HepG2 (cell line): ENCODE data around the gene TLN1. TPM values are rescaled to one million over a fixed set of nuclear protein-coding genes. Genes with fewer than 3 reads are reported as not detected.

Source experiments
- ATAC-seq: fragments of 200-7000 bp; cut with Tn5 transposase; 3 replicates; pipeline ENCODE4 v1.9.1; 2020; ENCODE audit warnings: mild to moderate bottlenecking, moderate library complexity
- BruUV-seq: library from RNA; stranded (reverse); fragments of 400-500 nt; replicated peaks from 2 replicates; lab custom pipeline; 2021; lab: Mats Ljungman, UMichigan
- CTCF ChIA-PET: fragments of 300-600 bp; formaldehyde crosslinking; extraction: SDS; loops from one replicate; lab custom pipeline; 2021; ENCODE audit warnings: low total read pairs, inconsistent platforms, low intra/inter-chr PET ratio; lab: Yijun Ruan, JAX
- POLR2A ChIA-PET: fragments of 350-600 bp; sonication (Branson Sonifier 250); formaldehyde crosslinking; loops from one replicate; lab custom pipeline; 2020; ENCODE audit warnings: antibody characterized with exemption, inconsistent platforms; lab: Yijun Ruan, JAX
- DNase-seq: peaks from one replicate; pipeline ENCODE4 v3.0.0-alpha.2; 2015; ENCODE audit warnings: low spot score
- FAIRE-seq: peaks from 3 replicates; lab custom pipeline; 2011; peaks lifted over from hg19 to GRCh38; lab: Jason Lieb, UNC
- H2AFZ ChIP-seq: one replicate; pipeline ENCODE4 v1.6.1; 2011; ENCODE audit warnings: low read length, inconsistent platforms
- H3K27ac ChIP-seq: fragments of 300-600 bp; 3 replicates; pipeline ENCODE4 v1.8.0; 2011; ENCODE audit warnings: mixed run types, mild to moderate bottlenecking, mixed read lengths, low read length, inconsistent platforms; ENCODE audit not compliant: insufficient read depth; ENCODE audit errors: extremely low read length
- H3K27me3 ChIP-seq, 2 experiments: fragments of 200-600 bp in 1 of 2; 2 replicates in 1 of 2; 3 replicates in 1 of 2; pipeline versions ENCODE4 v1.6.0 to v1.8.0; 2011; ENCODE audit warnings: low read length in 2 of 2, mild to moderate bottlenecking in 2 of 2, moderate library complexity in 2 of 2, inconsistent platforms in 1 of 2; ENCODE audit not compliant: insufficient read depth in 2 of 2, control insufficient read depth in 1 of 2
- H3K36me3 ChIP-seq, 2 experiments: fragments of 200-600 bp in 1 of 2; replicated peaks in 1 of 2; 2 replicates in 1 of 2; 3 replicates in 1 of 2; pipeline versions ENCODE4 v1.5.1 to v1.8.0; 2011; ENCODE audit warnings: low read length in 2 of 2, inconsistent platforms in 1 of 2; ENCODE audit not compliant: insufficient read depth in 2 of 2, control insufficient read depth in 1 of 2
- H3K4me1 ChIP-seq: 2 replicates; pipeline ENCODE4 v1.5.1; 2012; ENCODE audit warnings: low read length, inconsistent platforms; ENCODE audit not compliant: insufficient read depth
- H3K4me2 ChIP-seq: 2 replicates; pipeline ENCODE4 v1.6.0; 2011; ENCODE audit warnings: low read depth, low read length, inconsistent platforms
- H3K4me3 ChIP-seq, 3 experiments: fragments of 200-600 bp in 1 of 3; sonication (generic), shearing (Covaris generic) in 1 of 3; replicated peaks in 1 of 3; 2 replicates each; pipeline ENCODE4 v1.5.1; 2011 to 2016; ENCODE audit warnings: low read length in 3 of 3, inconsistent platforms in 2 of 3, low read depth in 2 of 3, mild to moderate bottlenecking in 2 of 3, control low read depth in 1 of 3, mixed read lengths in 1 of 3; ENCODE audit not compliant: insufficient read depth in 1 of 3
- H3K79me2 ChIP-seq: one replicate; pipeline ENCODE4 v1.6.1; 2011; ENCODE audit warnings: low read length, inconsistent platforms; ENCODE audit not compliant: insufficient read depth
- H3K9ac ChIP-seq: 2 replicates; pipeline ENCODE4 v1.6.0; 2011; ENCODE audit warnings: mild to moderate bottlenecking, low read depth, low read length, inconsistent platforms; ENCODE audit not compliant: insufficient read depth
- H3K9me3 ChIP-seq: 2 replicates; pipeline ENCODE4 v1.5.1; 2012; ENCODE audit warnings: mild to moderate bottlenecking, low read length
- H4K20me1 ChIP-seq: 2 replicates; pipeline ENCODE4 v1.6.0; 2011; ENCODE audit warnings: inconsistent platforms, mild to moderate bottlenecking, low read length, moderate library complexity; ENCODE audit not compliant: insufficient read depth
- ARID2 ChIP-seq: sonication (generic); formaldehyde crosslinking; IDR thresholded peaks from 2 replicates; pipeline ENCODE4 v1.8.1; 2022; ENCODE audit warnings: mild to moderate bottlenecking, missing genetic modification reagents, borderline replicate concordance
- CEBPZ ChIP-seq: IDR thresholded peaks from 2 replicates; pipeline ENCODE4 v1.6.1; 2012; ENCODE audit warnings: low read length, improper control_type of control experiment
- FOXA3 ChIP-seq: IDR thresholded peaks from 2 replicates; pipeline ENCODE4 v1.6.1; 2016; ENCODE audit warnings: missing genetic modification reagents, missing compliant biosample characterization
- HDAC2 ChIP-seq: sonication (generic); formaldehyde crosslinking; IDR thresholded peaks from 2 replicates; pipeline ENCODE4 v1.4.0; 2020; ENCODE audit warnings: missing genetic modification reagents
- HMG20B ChIP-seq: conservative IDR thresholded peaks from 2 replicates; pipeline ENCODE4 v1.6.1; 2016; ENCODE audit warnings: missing genetic modification reagents, missing compliant biosample characterization
- HNF4A ChIP-seq: sonication (generic); formaldehyde crosslinking; IDR thresholded peaks from 2 replicates; pipeline ENCODE4 v1.4.0; 2020; ENCODE audit warnings: missing genetic modification reagents
- MAZ ChIP-seq, 2 experiments: sonication (generic) in 1 of 2; formaldehyde crosslinking in 1 of 2; IDR thresholded peaks; 2 replicates each; pipeline versions ENCODE4 v1.5.0 to v1.6.1; 2012 to 2020; ENCODE audit warnings: low read depth in 2 of 2, mild to moderate bottlenecking in 2 of 2, borderline replicate concordance in 1 of 2, improper control_type of control experiment in 1 of 2, low read length in 1 of 2, missing genetic modification reagents in 1 of 2, moderate library complexity in 1 of 2
- SALL2 ChIP-seq: sonication (generic); formaldehyde crosslinking; IDR thresholded peaks from 2 replicates; pipeline ENCODE4 v1.8.1; 2023; ENCODE audit warnings: mild to moderate bottlenecking, missing genetic modification reagents, inconsistent platforms
- SIX1 ChIP-seq: sonication (generic); formaldehyde crosslinking; IDR thresholded peaks from 2 replicates; pipeline ENCODE4 v1.4.0; 2020; ENCODE audit warnings: missing genetic modification reagents, borderline replicate concordance
- SOX13 ChIP-seq, 3 experiments: fragments of 450-650 bp in 1 of 3; sonication (generic) in 1 of 3; formaldehyde crosslinking in 1 of 3; IDR thresholded peaks in 2 of 3; conservative IDR thresholded peaks in 1 of 3; 2 replicates each; pipeline versions ENCODE4 v1.5.0 to v1.6.1; 2016 to 2020; ENCODE audit warnings: antibody characterized with exemption in 1 of 3, mild to moderate bottlenecking in 1 of 3, missing compliant biosample characterization in 1 of 3, missing genetic modification reagents in 1 of 3, moderate library complexity in 1 of 3
- SOX5 ChIP-seq: IDR thresholded peaks from 2 replicates; pipeline ENCODE4 v1.6.1; 2016; ENCODE audit warnings: borderline replicate concordance
- SYNCRIP ChIP-seq: fragments of 200-400 bp; formaldehyde crosslinking; IDR thresholded peaks from 2 replicates; pipeline ENCODE4 v1.6.1; 2018; ENCODE audit warnings: mild to moderate bottlenecking, low read depth, low read length; ENCODE audit not compliant: insufficient read depth
- YEATS4 ChIP-seq: sonication (generic); formaldehyde crosslinking; IDR thresholded peaks from 2 replicates; pipeline ENCODE4 v1.4.0; 2020; ENCODE audit warnings: missing genetic modification reagents, borderline replicate concordance
- ZFX ChIP-seq: sonication (generic); formaldehyde crosslinking; IDR thresholded peaks from 2 replicates; pipeline ENCODE4 v1.4.0; 2020; ENCODE audit warnings: mild to moderate bottlenecking, low read depth, missing genetic modification reagents, moderate library complexity
- ZNF574 ChIP-seq: sonication (generic); formaldehyde crosslinking; IDR thresholded peaks from 2 replicates; pipeline ENCODE4 v1.4.0; 2020; ENCODE audit warnings: missing genetic modification reagents
- WGBS: methylation state at CpG from one replicate; pipeline ENCODE4 v1.1.6; 2017; ENCODE audit warnings: low lambda C conversion rate; 5-methylcytosine and 5-hydroxymethylcytosine counted together
- in situ Hi-C: cut with HindIII; loops from 2 replicates; pipeline ENCODE4 v1.10.0; 2017; ENCODE audit warnings: low pct_unique_long_range_greater_than_20kb; ENCODE audit not compliant: extremely low pct_ligation_motif_present
- intact Hi-C: fragments of 100-400 bp; cut with micrococcal nuclease; formaldehyde crosslinking; loops from one replicate; pipeline ENCODE4 v1.10.0; 2022; ENCODE audit not compliant: unreplicated experiment
- polyA plus RNA-seq, 8 experiments: library from polyadenylated mRNA; depleted of rRNA in 3 of 8; stranded (reverse) in 7 of 8; unstranded in 1 of 8; fragments of >200 nt; fragmentation: Illumina TruSeq in 4 of 8; extraction: Trizol in 4 of 8; gene quantifications; 2 replicates each; pipeline versions ENCODE4 v1.2.1 to v1.2.3, GENCODE V29; 2011 to 2016; ENCODE audit warnings: low read depth in 4 of 8, missing spikeins in 1 of 8, mixed read lengths in 1 of 8; ENCODE audit not compliant: insufficient read depth in 1 of 8
- total RNA-seq, 5 experiments: library from RNA; depleted of rRNA; stranded (reverse); fragments of >200 nt; fragmentation: Illumina TruSeq; extraction: Trizol; gene quantifications; 2 replicates each; pipeline ENCODE4 v1.2.3, GENCODE V29; 2016; ENCODE audit warnings: low read depth in 1 of 5

Gene TLN1
- total and polyA plus RNA-seq, 2 of the 13 experiments (the other 11 are each of a cell fraction or from before 2014, with no cell fraction given): 35.2 to 51.8 TPM

- Histone ChIP-seq H3K9ac (peak overlapping the region; percentile 94), H3K36me3 (peaks cover 17 to 42% of the 10 kb centered on the region in 2 experiments), H3K27ac (peak overlapping the region; percentile 89), H3K4me3 (peak overlapping the region; percentile 95 to 99 (median 98)), H3K79me2 (peaks cover 51% of the 10 kb centered on the region), H3K27me3 (no peaks in the 10 kb centered on the region; a peak in 2 of 5 replicates), H3K4me2 (peak overlapping the region; percentile 94), H4K20me1 (peaks cover 39% of the 10 kb centered on the region), H2AFZ (no peak overlapping the region), H3K4me1 (peaks cover 42% of the 10 kb centered on the region), H3K9me3 (no peaks in the 10 kb centered on the region)
- 1% methylated on average over 3 of the region's 3 CpGs for WGBS
- CTCF ChIA-PET: no interaction called here
- FAIRE-seq: peak; percentile 63
- intact Hi-C loops (no loop called here), in situ Hi-C loops (no loop called here)
- DNase-seq: peak; percentile 74
- ATAC-seq: peak; percentile 32; the same call in 2 of the 3 replicates
- no TSS peak for BruUV-seq
- POLR2A ChIA-PET: interaction anchor here (0.8 to 5.8 kb wide), 9 partner anchors 9 to 89 kb away, joined by 3 to 102 read pairs (median 5); partner anchors contain the start of genes CCDC107, CREB3, HINT2 and RMRP
- TF ChIP-seq SALL2 (CRISPR knock-in tag): no peak
- peak; percentile 44; the same call in 1 of the 2 replicates for TF ChIP-seq HDAC2 (CRISPR knock-in tag)
- TF ChIP-seq HMG20B (CRISPR knock-in tag): no peak
- no peak for TF ChIP-seq MAZ (IDR thresholded peaks at IDR 0.05; ENCODE audit: borderline replicate concordance, low read depth, low read length)
- no peak for TF ChIP-seq MAZ (CRISPR knock-in tag; IDR thresholded peaks at IDR 0.05; ENCODE audit: low read depth)
- TF ChIP-seq SOX5: peak; percentile 89
- TF ChIP-seq SOX13 (IDR thresholded peaks at IDR 0.05): peak; percentile 68; the same call in 1 of the 2 replicates
- peak in 1 of 2 experiments; percentile 91; a peak in 2 of 4 replicates for TF ChIP-seq SOX13 (CRISPR knock-in tag; conservative IDR thresholded peaks at IDR 0.05 in 1 of 2, IDR thresholded peaks at IDR 0.05 in 1 of 2)
- TF ChIP-seq ZFX (CRISPR knock-in tag): 0 out of 2 replicates have a peak, but pooled peaks have one; percentile 12
- TF ChIP-seq ARID2: no peak
- 0 out of 2 replicates have a peak, but pooled peaks have one; percentile 20 for TF ChIP-seq ZNF574 (CRISPR knock-in tag)
- TF ChIP-seq YEATS4 (CRISPR knock-in tag): 0 out of 2 replicates have a peak, but pooled peaks have one; percentile 21
- 0 out of 2 replicates have a peak, but pooled peaks have one; percentile 11 for TF ChIP-seq FOXA3 (CRISPR knock-in tag)
- no peak for TF ChIP-seq CEBPZ
- no peak for TF ChIP-seq SIX1
- TF ChIP-seq HNF4A (CRISPR knock-in tag): peak; percentile 61
- TF ChIP-seq SYNCRIP: no peak
These were observed 14.6 kb upstream of the TLN1 start for GRCh38 chr9:35746583-35746982.
